Lower leg skin (tissue), 3 donors: ENCODE results near the gene CAB39L.

Experiments used
- CTCF ChIP-seq, 3 donors: fragments of 450-650 bp; IDR thresholded peaks; one replicate each; pipeline ENCODE4 v1.5.1; 2016; ENCODE audit warnings: antibody characterized with exemption in 3 of 3, mild to moderate bottlenecking in 3 of 3, moderate library complexity in 2 of 3
- POLR2A ChIP-seq, 2 donors: fragments of 450-650 bp; IDR thresholded peaks; one replicate each; pipeline ENCODE4 v1.6.1; 2016 to 2017; ENCODE audit warnings: antibody characterized with exemption in 2 of 2, mild to moderate bottlenecking in 1 of 2, moderate library complexity in 1 of 2

DNA sequence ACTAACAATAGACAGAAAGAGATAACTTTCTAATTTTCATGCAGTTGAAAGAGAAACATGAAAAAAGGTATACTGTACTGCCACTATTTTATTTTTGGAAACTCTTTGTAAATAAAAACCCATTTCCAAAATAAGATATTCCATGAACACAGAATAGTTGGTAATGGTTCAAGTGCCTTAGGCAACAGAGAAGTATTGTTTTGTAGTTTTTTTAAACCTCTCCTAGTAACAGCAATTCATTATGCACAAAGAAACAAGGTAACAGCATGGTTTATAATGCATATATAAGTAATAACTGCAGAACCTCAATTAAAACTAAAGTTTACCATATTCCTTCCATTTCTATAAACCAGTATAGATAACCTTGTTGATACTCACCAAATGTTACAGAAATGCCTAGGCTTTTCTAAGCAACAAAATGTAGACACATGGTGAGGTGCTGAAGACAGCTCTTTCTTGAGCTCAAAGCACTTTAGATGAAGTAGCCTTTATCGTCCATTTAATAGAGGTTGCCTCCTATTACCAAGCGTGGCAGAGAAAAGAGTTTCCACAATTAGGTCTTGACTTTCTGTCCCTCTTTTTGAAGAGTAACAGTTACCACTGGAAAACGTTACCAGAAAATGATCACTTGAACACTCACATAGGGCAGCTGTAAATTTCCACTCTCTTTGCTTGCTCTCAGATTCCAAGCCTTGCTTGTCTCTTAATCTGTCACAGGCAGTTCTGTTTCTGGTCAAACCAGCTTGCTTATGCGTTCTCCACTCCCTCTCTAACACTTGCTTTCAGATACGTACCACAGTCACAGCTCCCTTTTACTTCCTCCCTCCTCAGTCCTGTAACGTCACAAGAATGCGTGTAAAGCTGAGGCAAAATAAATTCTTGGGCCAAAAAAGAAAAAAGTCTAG, 42.9 kb downstream of the CAB39L start:
- no peak for TF ChIP-seq CTCF (IDR thresholded peaks at IDR 0.05)
- TF ChIP-seq POLR2A (IDR thresholded peaks at IDR 0.05) = no peak
